ENCODE data around the gene MAN2A1.

MAN2A1 gene

GRCh38 chr5:109739741-109740728 is 50.3 kb downstream of the MAN2A1 start:
- no peak overlapping the region for H3K4me3 ChIP-seq (ENCODE audit: low read depth, low read length)
- TF ChIP-seq CTCF (IDR thresholded peaks at IDR 0.05; ENCODE audit: borderline replicate concordance, insufficient read depth, low read depth, low read length): no peak

GRCh38 chr5:109740966-109741365 is 51.2 kb downstream of the MAN2A1 start:
- H3K4me3 ChIP-seq (ENCODE audit: low read depth, low read length): no peak overlapping the region
- TF ChIP-seq CTCF (IDR thresholded peaks at IDR 0.05; ENCODE audit: borderline replicate concordance, insufficient read depth, low read depth, low read length): no peak

GRCh38 chr5:109741390-109741789 is 51.7 kb downstream of the MAN2A1 start:
- H3K4me3 ChIP-seq (ENCODE audit: low read depth, low read length): no peak overlapping the region
- TF ChIP-seq CTCF (IDR thresholded peaks at IDR 0.05; ENCODE audit: borderline replicate concordance, insufficient read depth, low read depth, low read length): no peak

GRCh38 chr5:109743041-109743531 is 53.4 kb downstream of the MAN2A1 start:
- no peak for TF ChIP-seq CTCF (IDR thresholded peaks at IDR 0.05; ENCODE audit: borderline replicate concordance, insufficient read depth, low read depth, low read length)
- no peak overlapping the region for H3K4me3 ChIP-seq (ENCODE audit: low read depth, low read length)

- no peak for TF ChIP-seq CTCF (IDR thresholded peaks at IDR 0.05; ENCODE audit: borderline replicate concordance, insufficient read depth, low read depth, low read length)
- H3K4me3 ChIP-seq (ENCODE audit: low read depth, low read length): no peak overlapping the region
These were observed 54.1 kb downstream of the MAN2A1 start for GRCh38 chr5:109743770-109744212.

DNA sequence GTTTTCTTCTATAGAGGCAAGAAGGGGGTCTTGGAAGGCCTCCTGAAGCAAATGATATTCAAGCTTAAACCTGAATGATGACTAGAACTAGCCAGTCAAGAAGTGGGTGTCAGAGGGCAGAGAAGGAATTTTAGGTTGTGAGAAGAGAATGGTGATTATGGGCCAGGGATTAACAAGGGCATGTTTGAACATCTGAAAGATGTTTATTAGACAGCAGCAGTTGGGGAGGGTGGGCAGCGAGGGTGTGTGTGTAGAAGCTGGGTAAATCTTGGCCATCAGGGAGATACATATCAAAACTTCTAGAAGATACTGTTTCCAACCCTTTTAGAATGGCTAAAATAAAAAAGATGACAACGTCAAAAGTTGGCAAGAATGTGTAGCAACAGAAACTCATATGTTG is 54.5 kb downstream of the MAN2A1 start:
- TF ChIP-seq CTCF (IDR thresholded peaks at IDR 0.05; ENCODE audit: borderline replicate concordance, insufficient read depth, low read depth, low read length): no peak
- no peak overlapping the region for H3K4me3 ChIP-seq (ENCODE audit: low read depth, low read length)

DNA sequence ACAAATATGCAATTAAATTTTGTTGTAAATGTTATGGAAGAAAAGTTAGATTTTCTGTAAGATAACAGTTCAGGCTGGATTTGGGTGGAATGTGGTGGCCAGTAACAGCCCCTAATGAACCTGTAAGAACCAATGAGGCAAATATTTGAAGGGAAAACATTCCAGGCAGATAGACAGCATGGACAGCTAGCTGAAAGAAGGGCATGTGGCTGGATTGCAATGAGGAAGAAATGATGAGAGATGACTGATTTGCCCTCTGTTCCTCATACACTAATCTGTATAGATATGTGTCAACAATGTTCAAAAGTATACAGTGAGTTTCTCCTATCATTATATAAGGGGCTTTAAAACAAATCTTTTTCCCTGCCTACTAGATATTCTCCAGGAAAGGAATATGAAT is 58.8 kb downstream of the MAN2A1 start:
- H3K4me3 ChIP-seq (ENCODE audit: low read depth, low read length): no peak overlapping the region
- TF ChIP-seq CTCF (IDR thresholded peaks at IDR 0.05; ENCODE audit: borderline replicate concordance, insufficient read depth, low read depth, low read length): no peak
